ENCODE data around the gene MAN2A2. TPM values are rescaled to one million over a fixed set of nuclear protein-coding genes. Genes with fewer than 3 reads are reported as not detected.

MAN2A2 gene
- total and polyA plus RNA-seq, 9 of the 15 experiments (the other 6 are each of a cell fraction or from before 2014, with no cell fraction given) = 7.3 to 151 (median 43.4) TPM

DNA sequence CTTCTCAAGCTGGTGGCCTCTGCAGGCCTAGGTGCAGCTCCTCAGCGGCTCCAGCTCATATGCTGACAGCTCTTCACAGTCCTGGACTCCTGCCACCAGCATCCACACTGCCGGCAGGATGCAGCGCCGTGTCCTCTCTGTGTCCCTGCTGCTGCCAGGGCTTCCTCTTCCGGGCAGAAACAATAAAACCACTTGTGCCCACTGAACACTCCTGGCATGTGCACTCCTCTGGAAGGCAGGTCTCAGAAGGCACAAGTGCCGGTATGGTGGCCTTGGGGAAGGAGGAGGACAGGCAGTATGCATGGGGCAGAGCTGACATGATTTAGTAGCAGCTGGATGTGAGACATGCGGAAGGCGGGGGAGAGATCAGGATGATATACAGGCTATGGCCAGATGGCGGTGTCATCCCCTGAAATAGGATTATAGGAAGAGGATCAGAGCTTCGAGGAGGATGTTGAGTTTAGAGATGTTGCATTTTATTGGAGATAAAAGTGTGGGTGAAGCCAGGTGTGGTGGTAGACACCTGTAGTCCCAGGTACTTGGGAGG, 7.5 kb upstream of the MAN2A2 start (continued):
- no peak for TF ChIP-seq E2F3 (CRISPR knock-in tag; IDR thresholded peaks at IDR 0.05)
- no peak for TF ChIP-seq ZNF507 (tag; conservative IDR thresholded peaks at IDR 0.05)
- no peak for TF ChIP-seq XRCC3 (IDR thresholded peaks at IDR 0.05)
- no peak for TF ChIP-seq SMARCC2 (IDR thresholded peaks at IDR 0.05; ENCODE audit: low read depth)
- no peak for TF ChIP-seq CREBBP (IDR thresholded peaks at IDR 0.05; ENCODE audit: low read depth, low read length)
- TF ChIP-seq, protein P1, sequence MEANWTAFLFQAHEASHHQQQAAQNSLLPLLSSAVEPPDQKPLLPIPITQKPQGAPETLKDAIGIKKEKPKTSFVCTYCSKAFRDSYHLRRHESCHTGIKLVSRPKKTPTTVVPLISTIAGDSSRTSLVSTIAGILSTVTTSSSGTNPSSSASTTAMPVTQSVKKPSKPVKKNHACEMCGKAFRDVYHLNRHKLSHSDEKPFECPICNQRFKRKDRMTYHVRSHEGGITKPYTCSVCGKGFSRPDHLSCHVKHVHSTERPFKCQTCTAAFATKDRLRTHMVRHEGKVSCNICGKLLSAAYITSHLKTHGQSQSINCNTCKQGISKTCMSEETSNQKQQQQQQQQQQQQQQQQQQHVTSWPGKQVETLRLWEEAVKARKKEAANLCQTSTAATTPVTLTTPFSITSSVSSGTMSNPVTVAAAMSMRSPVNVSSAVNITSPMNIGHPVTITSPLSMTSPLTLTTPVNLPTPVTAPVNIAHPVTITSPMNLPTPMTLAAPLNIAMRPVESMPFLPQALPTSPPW (CRISPR knock-in tag; IDR thresholded peaks at IDR 0.05) = peak; percentile 65
- 0 out of 2 replicates have a peak, but pooled peaks have one; percentile 34 for TF ChIP-seq MTA1 (IDR thresholded peaks at IDR 0.05; ENCODE audit: borderline replicate concordance)
- TF ChIP-seq FOXO4 (CRISPR knock-in tag; IDR thresholded peaks at IDR 0.05) = no peak
- TF ChIP-seq HMGN3 (IDR thresholded peaks at IDR 0.05; ENCODE audit: borderline replicate concordance, extremely low read depth, insufficient read length, low read depth, low read length) = no peak
- no peak for TF ChIP-seq CHCHD3 (CRISPR knock-in tag; IDR thresholded peaks at IDR 0.05)
- no peak for TF ChIP-seq NONO (IDR thresholded peaks at IDR 0.05; ENCODE audit: low read depth in 2 of 2, low read length in 1 of 2)
- TF ChIP-seq TAF1 (IDR thresholded peaks at IDR 0.05; ENCODE audit: control insufficient read depth, extremely low read depth, insufficient read depth, low read length, severe bottlenecking) = no peak
- TF ChIP-seq, protein P2, sequence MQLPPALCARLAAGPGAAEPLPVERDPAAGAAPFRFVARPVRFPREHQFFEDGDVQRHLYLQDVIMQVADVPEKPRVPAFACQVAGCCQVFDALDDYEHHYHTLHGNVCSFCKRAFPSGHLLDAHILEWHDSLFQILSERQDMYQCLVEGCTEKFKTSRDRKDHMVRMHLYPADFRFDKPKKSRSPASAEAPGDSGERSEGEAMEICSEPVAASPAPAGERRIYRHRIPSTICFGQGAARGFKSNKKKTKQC (CRISPR knock-in tag; IDR thresholded peaks at IDR 0.05) = no peak
- TF ChIP-seq PTBP1 (IDR thresholded peaks at IDR 0.05; ENCODE audit: low read depth, low read length) = no peak
- TF ChIP-seq DMBX1 (CRISPR knock-in tag; IDR thresholded peaks at IDR 0.05; ENCODE audit: borderline replicate concordance) = no peak
- no peak for TF ChIP-seq FOXP1 (CRISPR knock-in tag; IDR thresholded peaks at IDR 0.05)
- TF ChIP-seq SETDB1 (IDR thresholded peaks at IDR 0.05; ENCODE audit: low read length) = no peak
- TF ChIP-seq, protein P3, sequence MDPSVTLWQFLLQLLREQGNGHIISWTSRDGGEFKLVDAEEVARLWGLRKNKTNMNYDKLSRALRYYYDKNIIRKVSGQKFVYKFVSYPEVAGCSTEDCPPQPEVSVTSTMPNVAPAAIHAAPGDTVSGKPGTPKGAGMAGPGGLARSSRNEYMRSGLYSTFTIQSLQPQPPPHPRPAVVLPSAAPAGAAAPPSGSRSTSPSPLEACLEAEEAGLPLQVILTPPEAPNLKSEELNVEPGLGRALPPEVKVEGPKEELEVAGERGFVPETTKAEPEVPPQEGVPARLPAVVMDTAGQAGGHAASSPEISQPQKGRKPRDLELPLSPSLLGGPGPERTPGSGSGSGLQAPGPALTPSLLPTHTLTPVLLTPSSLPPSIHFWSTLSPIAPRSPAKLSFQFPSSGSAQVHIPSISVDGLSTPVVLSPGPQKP (CRISPR knock-in tag; IDR thresholded peaks at IDR 0.05) = no peak
- TF ChIP-seq POLR2AphosphoS2 (IDR thresholded peaks at IDR 0.05; ENCODE audit: low read length) = no peak
- no peak for TF ChIP-seq MIER1 (IDR thresholded peaks at IDR 0.05; ENCODE audit: low read depth)
- TF ChIP-seq CBX8 (IDR thresholded peaks at IDR 0.05; ENCODE audit: borderline replicate concordance, extremely low read depth, low read depth, low read length, poor library complexity, severe bottlenecking) = no peak
- no peak for TF ChIP-seq ZNF408 (CRISPR knock-in tag; IDR thresholded peaks at IDR 0.05; ENCODE audit: low read depth)
- no peak for TF ChIP-seq TFAM (CRISPR knock-in tag; conservative IDR thresholded peaks at IDR 0.05)
- no peak for TF ChIP-seq DDX20 (tag; IDR thresholded peaks at IDR 0.05; ENCODE audit: low read depth)
